Mucosa of stomach (tissue), 1 donor: ENCODE results near the gene TRIM54.
"Not testable (repeated sequence)": the region's sequence is repeated elsewhere in the genome, so short reads cannot be mapped to it uniquely, and the experiment has no call there.

Experiments used
- H3K27me3 ChIP-seq: one replicate; pipeline ENCODE4 v1.7.0; 2013; ENCODE audit warnings: mild to moderate bottlenecking, low read length; ENCODE audit not compliant: control insufficient read depth, insufficient read depth
- H3K36me3 ChIP-seq: one replicate; pipeline ENCODE4 v1.7.0; 2013; ENCODE audit warnings: low read length; ENCODE audit not compliant: control insufficient read depth, insufficient read depth
- H3K4me1 ChIP-seq: one replicate; pipeline ENCODE4 v1.7.0; 2013; ENCODE audit warnings: mild to moderate bottlenecking, low read length; ENCODE audit not compliant: control insufficient read depth, insufficient read depth
- H3K4me3 ChIP-seq: one replicate; pipeline ENCODE4 v1.7.0; 2013; ENCODE audit warnings: low read length
- H3K9ac ChIP-seq: one replicate; pipeline ENCODE4 v1.7.0; 2013; ENCODE audit warnings: mild to moderate bottlenecking, low read length, moderate library complexity
- H3K9me3 ChIP-seq: one replicate; pipeline ENCODE4 v1.7.0; 2013; ENCODE audit warnings: mild to moderate bottlenecking, low read length, moderate library complexity; ENCODE audit not compliant: control insufficient read depth
- donor health status: Pancreatic carcinoma.

Gene TRIM54

GRCh38 chr2:27272537-27273522, 9.4 kb upstream of the TRIM54 start:
- H3K27me3 ChIP-seq: peaks cover 22% of the 10 kb centered on the region
- H3K9me3 ChIP-seq, H3K9ac ChIP-seq, H3K4me1 ChIP-seq, H3K4me3 ChIP-seq, H3K36me3 ChIP-seq: not testable (repeated sequence)

- Histone ChIP-seq H3K27me3 (peaks cover 10% of the 10 kb centered on the region), H3K4me3 (no peak within 1 kb of the TSS), H3K9me3 (no peaks in the 10 kb centered on the region), H3K4me1 (no peaks in the 10 kb centered on the region), H3K36me3 (no peaks in the 10 kb centered on the region), H3K9ac (no peak within 1 kb of the TSS)
Measured at GRCh38 chr2:27275211-27276150, 6.7 kb upstream of the TRIM54 start, which contains the start of gene DNAJC5G. TSS of gene DNAJC5G (plus strand) at chr2:27275433. CDS start at chr2:27276729, 1,296 bp downstream.

- no peaks in the 10 kb centered on the region for H3K4me1 ChIP-seq
- H3K4me3 ChIP-seq: no peak overlapping the region
- H3K9me3 ChIP-seq: no peaks in the 10 kb centered on the region
- no peaks in the 10 kb centered on the region for H3K36me3 ChIP-seq
- H3K9ac ChIP-seq: no peak overlapping the region
- peaks cover 6% of the 10 kb centered on the region for H3K27me3 ChIP-seq
Measured at GRCh38 chr2:27278010-27278409, 4.2 kb upstream of the TRIM54 start.

GRCh38 chr2:27280826-27281225, 1.4 kb upstream of the TRIM54 start:
- Histone ChIP-seq H3K9me3 (no peaks in the 10 kb centered on the region), H3K4me3 (no peak overlapping the region), H3K9ac (no peak overlapping the region), H3K36me3 (no peaks in the 10 kb centered on the region), H3K27me3 (peaks cover 6% of the 10 kb centered on the region), H3K4me1 (no peaks in the 10 kb centered on the region)

GRCh38 chr2:27281442-27281841, 787 bp upstream of the TRIM54 start:
- Histone ChIP-seq H3K4me3 (no peak overlapping the region), H3K27me3 (peaks cover 6% of the 10 kb centered on the region), H3K9ac (no peak overlapping the region), H3K36me3 (no peaks in the 10 kb centered on the region), H3K4me1 (no peaks in the 10 kb centered on the region), H3K9me3 (no peaks in the 10 kb centered on the region)

- H3K9ac ChIP-seq: no peak overlapping the region
- no peaks in the 10 kb centered on the region for H3K9me3 ChIP-seq
- H3K27me3 ChIP-seq: peaks cover 6% of the 10 kb centered on the region
- no peaks in the 10 kb centered on the region for H3K4me1 ChIP-seq
- H3K36me3 ChIP-seq: no peaks in the 10 kb centered on the region
- no peak overlapping the region for H3K4me3 ChIP-seq
Measured at GRCh38 chr2:27282892-27283291, 663 bp downstream of the TRIM54 start.

- H3K36me3 ChIP-seq: no peaks in the 10 kb centered on the region
- H3K9ac ChIP-seq: no peak overlapping the region
- H3K27me3 ChIP-seq: peaks cover 6% of the 10 kb centered on the region
- no peaks in the 10 kb centered on the region for H3K4me1 ChIP-seq
- H3K4me3 ChIP-seq: no peak overlapping the region
- no peaks in the 10 kb centered on the region for H3K9me3 ChIP-seq
Measured at GRCh38 chr2:27284996-27285395, 2.8 kb downstream of the TRIM54 start.

GRCh38 chr2:27285481-27285880, 3.3 kb downstream of the TRIM54 start:
- no peak overlapping the region for H3K9ac ChIP-seq
- H3K4me1 ChIP-seq: no peaks in the 10 kb centered on the region
- H3K4me3 ChIP-seq: no peak overlapping the region
- no peaks in the 10 kb centered on the region for H3K9me3 ChIP-seq
- peaks cover 6% of the 10 kb centered on the region for H3K27me3 ChIP-seq
- H3K36me3 ChIP-seq: no peaks in the 10 kb centered on the region

GRCh38 chr2:27288610-27289009, 6.4 kb downstream of the TRIM54 start:
- Histone ChIP-seq H3K9me3 (no peaks in the 10 kb centered on the region), H3K9ac (no peak overlapping the region), H3K36me3 (no peaks in the 10 kb centered on the region), H3K4me3 (no peak overlapping the region), H3K4me1 (peaks cover 5% of the 10 kb centered on the region), H3K27me3 (peaks cover 4% of the 10 kb centered on the region)

- no peak overlapping the region for H3K4me3 ChIP-seq
- no peak overlapping the region for H3K9ac ChIP-seq
- no peaks in the 10 kb centered on the region for H3K9me3 ChIP-seq
- peaks cover 4% of the 10 kb centered on the region for H3K27me3 ChIP-seq
- H3K36me3 ChIP-seq: no peaks in the 10 kb centered on the region
- peaks cover 8% of the 10 kb centered on the region for H3K4me1 ChIP-seq
Measured at GRCh38 chr2:27290549-27290948, 8.3 kb downstream of the TRIM54 start.

GRCh38 chr2:27291865-27292264, 9.6 kb downstream of the TRIM54 start:
- H3K9ac ChIP-seq: no peak overlapping the region
- no peaks in the 10 kb centered on the region for H3K36me3 ChIP-seq

GRCh38 chr2:27294928-27295327, 12.7 kb downstream of the TRIM54 start:
- Histone ChIP-seq H3K9ac (no peak overlapping the region), H3K27me3 (peaks cover 8% of the 10 kb centered on the region), H3K4me3 (no peak overlapping the region), H3K4me1 (peaks cover 8% of the 10 kb centered on the region), H3K36me3 (no peaks in the 10 kb centered on the region), H3K9me3 (no peaks in the 10 kb centered on the region)

More at GRCh38 chr2:27291865-27292264, 9.6 kb downstream of the TRIM54 start:
- H3K4me3 ChIP-seq: no peak overlapping the region
- H3K9me3 ChIP-seq: no peaks in the 10 kb centered on the region
- H3K27me3 ChIP-seq: peaks cover 4% of the 10 kb centered on the region
- H3K4me1 ChIP-seq: peaks cover 8% of the 10 kb centered on the region
